Dermis blood vessel endothelial cell (primary cell): ENCODE results near the gene SDK2. TPM values are rescaled to one million over a fixed set of nuclear protein-coding genes. Genes with fewer than 3 reads are reported as not detected.

Experiments used
- DNase-seq: peaks from one replicate; pipeline ENCODE4 v3.0.0; 2010
- total RNA-seq: library from RNA; depleted of rRNA; stranded (reverse); fragments of >200 nt; gene quantifications from 2 replicates; pipeline ENCODE4 v1.2.3, GENCODE V29; 2014

The SDK2 gene
- total RNA-seq, 1 donor from 2014 or later, result not detected

- no peak for DNase-seq
Measured at GRCh38 chr17:73584049-73584448, 60.2 kb downstream of the SDK2 start.

DNA sequence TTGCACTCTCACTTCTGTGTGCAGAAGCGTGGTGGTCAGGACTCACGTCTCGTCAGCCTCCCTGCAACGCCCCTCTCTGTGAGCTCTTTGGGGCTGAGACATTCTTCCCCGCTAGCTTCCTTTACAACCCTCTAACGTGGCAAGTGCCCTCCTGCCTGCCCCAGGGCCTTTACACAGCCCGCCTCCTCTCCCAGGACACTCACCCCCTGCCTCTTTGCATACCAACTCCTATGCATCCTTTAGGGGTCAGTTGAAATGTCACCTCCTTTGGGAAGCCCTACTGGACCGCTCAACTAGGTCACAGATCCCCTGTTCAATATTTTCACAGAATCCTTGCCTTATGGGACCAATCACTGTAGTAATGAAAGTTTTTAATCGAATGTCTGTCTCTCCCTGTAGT is 61.4 kb downstream of the SDK2 start:
- DNase-seq, result no peak

- DNase-seq, result no peak
Measured at GRCh38 chr17:73582359-73582758, 61.9 kb downstream of the SDK2 start.

DNA sequence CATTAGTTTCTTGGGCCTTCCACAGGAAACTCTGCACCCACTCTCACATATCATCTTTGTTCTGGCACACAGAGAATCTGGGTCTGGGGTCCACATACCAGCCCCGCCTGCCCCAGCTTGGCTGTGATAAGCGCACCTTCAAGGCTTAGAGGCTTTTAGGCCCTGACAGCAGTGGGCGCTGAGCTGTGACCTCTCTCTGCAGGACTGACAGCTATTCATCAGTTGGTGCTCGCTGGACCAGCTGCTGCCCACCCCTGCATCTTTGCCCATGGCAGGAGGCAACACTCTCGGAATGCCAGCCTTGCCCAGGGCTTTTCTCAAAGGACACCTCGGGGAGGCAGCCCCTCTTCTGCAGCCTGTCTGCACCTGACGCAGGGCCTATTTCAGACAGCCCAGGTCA is 62.9 kb downstream of the SDK2 start:
- no peak for DNase-seq

GRCh38 chr17:73580073-73580710 is 64.1 kb downstream of the SDK2 start:
- no peak for DNase-seq

- DNase-seq, result no peak
Measured at GRCh38 chr17:73576556-73577098, 67.6 kb downstream of the SDK2 start.

- no peak for DNase-seq
Measured at GRCh38 chr17:73575470-73576221, 68.6 kb downstream of the SDK2 start.

DNA sequence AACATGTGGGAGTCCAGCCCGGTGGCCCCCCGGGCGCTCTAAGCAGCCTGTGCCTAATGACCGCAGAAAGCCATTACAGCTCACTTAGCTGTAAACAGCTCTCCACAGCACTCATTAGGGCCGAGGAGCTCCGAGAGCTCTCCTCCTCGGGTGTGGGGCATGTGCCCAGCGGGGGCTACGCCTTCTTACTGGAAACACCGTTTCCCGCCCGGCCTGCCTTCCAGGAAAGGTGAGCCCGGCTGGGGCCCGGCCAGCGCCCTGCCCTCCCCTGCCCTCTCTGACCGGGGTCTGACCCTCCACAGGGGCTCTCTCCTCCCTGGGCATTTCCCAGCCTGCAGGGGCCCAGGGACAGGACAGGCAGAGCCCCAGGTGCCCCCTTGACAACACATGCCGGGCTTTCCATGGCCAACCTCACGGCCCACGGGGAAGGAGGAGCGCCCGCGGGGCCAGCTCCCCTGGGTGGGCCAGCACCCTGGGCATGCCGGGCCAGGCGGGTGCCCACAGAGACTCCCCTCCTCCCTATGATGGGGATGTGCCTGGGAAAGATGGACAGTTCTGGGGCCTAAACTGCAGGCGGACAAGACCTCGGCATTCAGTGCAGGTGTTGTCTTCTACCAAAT is 72.6 kb downstream of the SDK2 start:
- DNase-seq, result no peak

DNA sequence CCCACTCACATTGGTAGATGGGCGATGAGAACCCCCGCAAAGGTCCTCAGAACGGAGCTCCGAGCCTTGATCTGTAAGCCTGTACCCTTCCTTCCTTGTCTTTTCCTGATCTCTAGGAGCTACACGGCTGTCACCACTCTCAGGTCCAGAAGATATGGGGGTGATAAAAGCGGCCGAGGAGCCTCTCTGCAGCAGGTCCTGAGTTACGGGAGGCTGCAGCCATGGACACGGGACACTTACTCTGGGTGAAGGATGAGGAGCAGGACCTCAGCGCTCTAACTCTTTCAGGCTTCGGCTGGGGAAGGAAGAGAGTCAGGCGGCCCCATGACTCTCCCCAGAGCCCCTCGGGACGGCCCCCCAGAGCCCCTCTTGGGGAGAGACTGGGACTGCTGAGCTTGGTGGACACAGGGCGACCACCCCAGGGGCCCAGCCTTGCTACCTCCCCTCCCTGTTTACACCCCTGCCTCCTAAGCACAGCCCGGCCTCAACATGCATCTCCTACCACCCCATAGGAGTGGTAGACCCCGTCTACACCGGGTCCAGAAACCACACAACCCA is 74.4 kb downstream of the SDK2 start:
- no peak for DNase-seq

DNA sequence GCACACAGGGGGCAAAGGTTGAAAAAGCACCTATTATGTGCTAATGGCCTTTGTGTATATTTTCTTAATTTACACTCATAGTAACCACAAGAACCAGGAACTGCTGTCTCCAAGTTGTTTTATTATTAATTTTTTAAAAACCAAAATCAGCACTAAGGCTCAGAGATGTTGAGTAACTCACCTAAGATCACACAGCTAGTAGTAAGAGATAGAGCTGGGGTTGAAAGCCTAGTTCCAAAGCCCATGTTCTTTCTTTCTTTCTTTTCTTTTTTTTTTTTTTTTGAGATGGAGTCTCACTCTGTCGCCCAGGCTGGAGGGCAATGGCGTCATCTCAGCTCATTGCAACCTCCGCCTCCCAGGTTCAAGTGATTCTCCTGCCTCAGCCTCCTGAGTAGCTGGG is 75.3 kb downstream of the SDK2 start:
- no peak for DNase-seq

GRCh38 chr17:73566905-73567782 is 77.1 kb downstream of the SDK2 start:
- DNase-seq, result no peak

GRCh38 chr17:73564843-73565242 is 79.4 kb downstream of the SDK2 start:
- DNase-seq, result no peak

DNA sequence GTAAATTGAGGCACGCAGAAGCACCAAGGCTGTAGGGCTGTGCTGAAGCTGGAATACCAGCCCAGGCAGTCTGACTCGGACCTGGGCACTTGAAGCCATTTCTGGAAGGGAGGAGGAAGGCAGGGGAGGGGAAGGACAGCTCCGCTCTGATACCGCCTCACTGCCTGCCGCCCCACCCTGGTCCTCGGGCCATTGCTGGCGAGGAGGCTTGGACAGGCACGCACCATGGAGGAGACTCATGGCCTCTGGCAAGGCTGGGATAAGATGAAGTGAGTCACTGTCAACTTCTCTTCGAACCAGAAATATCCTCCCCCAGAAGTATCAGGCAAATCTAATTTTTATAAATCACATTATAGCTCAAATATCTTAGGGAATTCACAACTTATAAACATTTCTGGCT is 81.3 kb downstream of the SDK2 start:
- DNase-seq, result no peak

GRCh38 chr17:73561111-73561510 is 83.1 kb downstream of the SDK2 start:
- no peak for DNase-seq

DNA sequence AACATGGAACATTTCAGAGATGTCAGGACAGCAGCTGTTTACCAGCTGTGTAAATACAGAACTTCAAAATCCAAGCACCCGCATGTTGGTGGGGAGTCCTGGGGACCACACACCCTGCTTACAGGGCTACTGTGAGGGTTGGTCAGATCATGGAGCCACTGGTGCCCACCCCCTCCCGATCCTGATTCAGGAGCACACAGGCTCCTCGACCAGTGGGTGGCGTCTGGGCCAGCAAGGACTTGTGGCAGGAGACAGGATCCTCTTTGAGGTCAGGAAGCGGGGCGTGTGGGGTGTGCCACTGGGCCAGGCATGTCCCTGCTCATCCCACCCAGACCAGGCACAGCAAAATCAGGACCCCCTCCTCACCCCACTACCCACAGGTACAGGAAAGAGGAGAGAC is 83.6 kb downstream of the SDK2 start:
- DNase-seq, result no peak

GRCh38 chr17:73559532-73559931 is 84.7 kb downstream of the SDK2 start:
- DNase-seq, result no peak

GRCh38 chr17:73555199-73555960 is 88.9 kb downstream of the SDK2 start:
- no peak for DNase-seq

DNA sequence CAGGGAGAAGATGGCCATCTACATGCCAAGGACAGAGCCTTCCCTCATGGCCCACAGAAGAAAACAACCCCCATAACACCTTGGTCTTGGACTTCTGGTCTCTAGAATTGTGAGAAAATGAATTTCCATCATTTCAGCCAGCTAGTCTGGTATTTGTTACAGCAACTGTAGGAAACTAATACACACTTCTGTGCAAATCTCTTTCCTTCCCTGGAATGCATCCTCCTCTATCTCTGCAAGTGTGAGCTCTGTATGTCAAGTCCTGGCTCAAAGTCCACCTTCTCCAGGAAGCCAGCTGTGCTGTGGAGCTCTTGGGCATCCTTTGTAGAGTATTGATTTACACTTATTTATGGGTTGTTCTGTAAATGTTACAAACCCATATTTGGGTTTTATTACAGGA is 89.7 kb downstream of the SDK2 start:
- DNase-seq, result no peak

GRCh38 chr17:73553311-73553710 is 90.9 kb downstream of the SDK2 start:
- DNase-seq, result no peak

DNA sequence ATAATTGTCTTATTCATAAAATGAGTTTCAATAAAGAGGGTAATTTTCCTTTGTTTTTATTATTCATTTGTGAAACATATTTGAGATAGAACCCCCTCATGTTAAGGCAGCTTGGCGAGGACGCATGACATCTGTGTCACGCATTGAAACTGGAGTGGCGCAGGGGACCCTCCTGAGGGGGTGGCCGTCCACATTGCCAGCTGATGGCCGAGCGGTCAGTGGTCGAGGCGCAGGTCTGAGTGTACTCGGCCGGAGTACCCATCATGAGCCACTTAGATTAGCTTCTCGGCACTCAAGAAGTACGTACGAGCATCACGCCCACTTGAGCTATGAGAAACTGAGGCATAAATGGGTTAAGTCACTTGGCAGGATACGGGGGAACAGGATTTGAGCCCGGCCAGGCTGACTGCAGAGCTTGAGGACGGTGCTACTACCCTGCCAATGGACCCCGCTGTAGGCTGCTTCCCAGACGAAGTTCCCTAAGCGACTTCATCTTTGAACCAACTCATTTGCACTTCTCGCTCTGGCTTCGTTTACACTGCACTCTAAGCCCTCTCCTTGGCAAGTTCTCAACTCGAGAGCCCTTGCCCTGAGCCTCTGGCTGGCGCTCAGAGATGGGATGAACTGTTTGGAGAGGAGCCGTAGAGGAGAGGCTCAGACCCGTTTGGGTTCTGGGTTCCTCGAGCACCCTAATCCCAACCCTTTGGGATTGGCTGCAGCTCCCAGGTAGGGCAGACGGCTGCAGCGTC is 91.8 kb downstream of the SDK2 start:
- DNase-seq, result no peak

GRCh38 chr17:73551759-73552158 is 92.5 kb downstream of the SDK2 start:
- DNase-seq, result no peak
